ENCODE data around the gene PSORS1C1. TPM values are rescaled to one million over a fixed set of nuclear protein-coding genes. Genes with fewer than 3 reads are reported as not detected.

The PSORS1C1 gene
- total RNA-seq, 4 donors from 2014 or later, result 4.1 to 15.8 (median 5.5) TPM

DNA sequence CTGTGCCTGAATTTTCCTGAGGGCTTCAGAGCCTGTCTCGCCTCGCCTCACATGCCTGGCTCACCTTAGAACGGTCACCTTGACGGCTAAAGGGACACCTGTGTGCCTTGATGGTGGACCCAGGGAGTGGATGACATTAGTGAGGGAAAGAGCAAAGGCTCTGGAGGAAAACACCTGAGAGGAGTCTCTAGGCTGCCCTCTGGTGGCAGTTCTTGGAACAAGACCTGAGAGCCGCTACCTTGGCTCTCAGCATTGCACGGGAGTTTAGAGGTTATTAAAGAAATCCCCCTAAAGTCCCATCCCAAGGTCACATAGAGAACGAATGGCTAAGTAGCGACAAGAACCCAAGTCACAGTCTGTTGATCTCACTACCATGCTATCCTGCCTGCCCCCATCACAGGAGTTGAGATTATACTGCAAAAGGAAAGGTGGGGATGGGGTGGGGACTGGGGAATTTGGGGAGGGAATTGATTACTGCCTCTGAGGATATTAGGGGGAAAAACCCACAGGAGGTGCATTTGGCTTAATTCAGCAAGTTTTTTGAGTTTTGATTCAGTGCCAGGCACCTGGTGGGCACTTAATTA is 13.6 kb downstream of the PSORS1C1 start:
- H3K27me3 ChIP-seq, result no peaks in the 10 kb centered on the region
- WGBS, result 7% methylated on average over 8 of the region's 8 CpGs
- H3K4me3 ChIP-seq, result no peak overlapping the region
- H3K9me3 ChIP-seq, result no peaks in the 10 kb centered on the region
- no peaks in the 10 kb centered on the region for H3K36me3 ChIP-seq
- DNase-seq (ENCODE audit: low spot score in 2 of 2), result no peak
- TF ChIP-seq POLR2A (IDR thresholded peaks at IDR 0.05), result no peak
- TF ChIP-seq POLR2AphosphoS5 (IDR thresholded peaks at IDR 0.05), result no peak
- no peak for TF ChIP-seq EP300 (IDR thresholded peaks at IDR 0.05)
- peak; percentile 62 to 88 for TF ChIP-seq CTCF (IDR thresholded peaks at IDR 0.05)
- H3K27ac ChIP-seq, result no peak overlapping the region
- peaks cover 42% of the 10 kb centered on the region for H3K4me1 ChIP-seq

DNA sequence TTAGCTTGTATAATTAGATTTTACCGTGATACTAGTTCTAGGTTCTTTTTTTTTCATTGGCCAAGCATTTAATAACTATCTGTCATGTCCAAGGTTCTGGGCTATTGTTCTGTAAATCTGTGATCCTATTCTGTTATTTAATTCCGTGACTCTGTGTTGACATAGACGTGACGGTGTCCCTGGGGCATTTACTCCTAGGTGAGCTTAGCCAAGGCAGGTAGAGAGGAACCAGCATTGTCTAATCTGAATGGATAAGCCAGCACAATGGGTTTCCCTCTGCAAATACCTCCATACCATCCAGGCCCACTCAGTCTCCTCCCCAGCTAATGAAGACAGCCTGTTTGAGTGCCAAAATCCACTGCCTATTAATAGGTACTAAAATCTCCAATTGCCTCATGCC is 14.5 kb downstream of the PSORS1C1 start:
- DNase-seq (ENCODE audit: low spot score in 2 of 2), result no peak
- Histone ChIP-seq H3K9me3 (no peaks in the 10 kb centered on the region), H3K27me3 (no peaks in the 10 kb centered on the region), H3K36me3 (no peaks in the 10 kb centered on the region), H3K4me3 (no peak overlapping the region), H3K27ac (no peak overlapping the region), H3K4me1 (peaks cover 38% of the 10 kb centered on the region)
- TF ChIP-seq CTCF (IDR thresholded peaks at IDR 0.05) (no peak), POLR2A (IDR thresholded peaks at IDR 0.05) (no peak), POLR2AphosphoS5 (IDR thresholded peaks at IDR 0.05) (no peak), EP300 (IDR thresholded peaks at IDR 0.05) (no peak)
- WGBS, result 54% methylated on average over 4 of the region's 4 CpGs

GRCh38 chr6:31130751-31131150 is 16.2 kb downstream of the PSORS1C1 start:
- Histone ChIP-seq H3K36me3 (no peaks in the 10 kb centered on the region), H3K27me3 (no peaks in the 10 kb centered on the region), H3K4me3 (no peak overlapping the region), H3K9me3 (no peaks in the 10 kb centered on the region), H3K27ac (no peak overlapping the region), H3K4me1 (peaks cover 27% of the 10 kb centered on the region)
- TF ChIP-seq POLR2AphosphoS5 (IDR thresholded peaks at IDR 0.05) (no peak), CTCF (IDR thresholded peaks at IDR 0.05) (no peak), POLR2A (IDR thresholded peaks at IDR 0.05) (no peak)
- no peak for DNase-seq (ENCODE audit: low spot score in 2 of 2)
- WGBS, result 94% methylated on average over 3 of the region's 3 CpGs

GRCh38 chr6:31131595-31131994 is 17.0 kb downstream of the PSORS1C1 start:
- WGBS, result 89% methylated on average over 3 of the region's 3 CpGs
- no peak for DNase-seq (ENCODE audit: low spot score in 2 of 2)
- TF ChIP-seq POLR2A (IDR thresholded peaks at IDR 0.05) (no peak), POLR2AphosphoS5 (IDR thresholded peaks at IDR 0.05) (no peak), CTCF (IDR thresholded peaks at IDR 0.05) (no peak), EP300 (IDR thresholded peaks at IDR 0.05) (no peak)
- Histone ChIP-seq H3K4me3 (no peak overlapping the region), H3K9me3 (no peaks in the 10 kb centered on the region), H3K27ac (no peak overlapping the region), H3K36me3 (no peaks in the 10 kb centered on the region), H3K4me1 (peaks cover 19% of the 10 kb centered on the region), H3K27me3 (no peaks in the 10 kb centered on the region)

GRCh38 chr6:31132806-31133205 is 18.2 kb downstream of the PSORS1C1 start:
- TF ChIP-seq POLR2A (IDR thresholded peaks at IDR 0.05), result no peak
- TF ChIP-seq CTCF (IDR thresholded peaks at IDR 0.05), result no peak
- TF ChIP-seq POLR2AphosphoS5 (IDR thresholded peaks at IDR 0.05), result no peak
- no peak for TF ChIP-seq EP300 (IDR thresholded peaks at IDR 0.05)

More at GRCh38 chr6:31132806-31133205, 18.2 kb downstream of the PSORS1C1 start:
- 51% methylated on average over 6 of the region's 6 CpGs for WGBS
- H3K9me3 ChIP-seq, result no peaks in the 10 kb centered on the region
- no peaks in the 10 kb centered on the region for H3K27me3 ChIP-seq
- DNase-seq (ENCODE audit: low spot score in 2 of 2), result no peak
- no peaks in the 10 kb centered on the region for H3K36me3 ChIP-seq
- H3K4me3 ChIP-seq, result no peak overlapping the region
- peaks cover 11% of the 10 kb centered on the region for H3K4me1 ChIP-seq
- no peak overlapping the region for H3K27ac ChIP-seq
